Glomerular endothelial cell (primary cell): ENCODE results near the gene CDK19. TPM values are rescaled to one million over a fixed set of nuclear protein-coding genes. Genes with fewer than 3 reads are reported as not detected.

Experiments
- DNase-seq: peaks from one replicate; pipeline ENCODE4 v3.0.0-alpha.2; 2011; ENCODE audit warnings: low read depth, low spot score; ENCODE audit errors: extremely low read depth
- total RNA-seq: library from RNA; depleted of rRNA; stranded (reverse); fragments of >200 nt; gene quantifications from 2 replicates; pipeline ENCODE4 v1.2.3, GENCODE V29; 2015

CDK19 gene
- total RNA-seq, 1 donor from 2014 or later = 13.1 TPM

DNA sequence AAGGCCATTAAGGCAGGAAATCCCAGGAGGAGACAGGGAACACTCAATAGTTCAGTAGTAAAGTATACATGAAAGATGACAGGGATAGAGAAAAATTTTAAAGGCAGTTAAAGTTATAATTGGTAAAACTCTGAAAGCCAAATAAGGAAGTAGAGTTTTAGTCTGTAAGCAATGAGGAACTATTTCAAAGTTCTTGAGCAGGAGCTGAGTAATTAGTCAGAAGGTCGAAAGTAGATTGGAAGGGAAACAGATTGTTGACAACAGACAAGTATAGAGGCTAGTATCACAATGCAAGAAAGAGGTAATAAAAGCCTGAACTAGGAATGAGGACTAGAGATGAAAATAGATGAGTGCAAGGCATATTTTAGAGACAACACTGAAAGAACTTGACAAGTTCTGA lies 150.3 kb downstream of the CDK19 start:
- DNase-seq = no peak

DNA sequence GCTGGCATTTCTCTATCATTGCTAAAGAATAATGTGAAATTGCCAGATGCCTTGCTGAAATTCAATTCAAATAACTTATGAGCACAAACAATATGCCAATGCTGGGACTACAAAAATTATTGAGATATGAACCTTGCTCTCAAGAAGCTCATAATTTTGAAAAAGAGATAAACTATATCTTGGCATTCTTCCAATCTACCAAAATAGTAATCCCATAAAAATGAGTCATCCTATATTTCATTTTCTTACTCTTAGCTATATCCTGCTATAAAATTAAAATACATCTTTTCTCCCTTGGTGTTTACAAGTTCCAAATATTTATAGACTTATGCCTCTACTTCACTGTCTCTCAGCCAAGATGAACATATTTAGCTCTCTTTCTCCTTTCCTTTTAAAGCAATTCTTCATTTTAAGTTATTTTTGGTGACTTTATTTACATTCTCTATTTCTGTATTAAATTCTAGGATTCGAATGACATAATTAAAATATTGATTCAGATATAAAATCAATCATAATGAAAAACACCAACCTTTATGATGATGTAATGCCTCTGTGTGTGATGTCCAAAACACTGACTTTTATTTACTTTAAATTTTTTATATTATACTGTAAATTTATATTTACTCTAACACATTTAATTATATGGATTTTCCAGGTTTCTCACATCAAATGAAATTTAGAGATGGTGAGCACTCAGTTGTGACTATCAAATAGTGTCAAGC lies 152.6 kb downstream of the CDK19 start:
- no peak for DNase-seq

DNA sequence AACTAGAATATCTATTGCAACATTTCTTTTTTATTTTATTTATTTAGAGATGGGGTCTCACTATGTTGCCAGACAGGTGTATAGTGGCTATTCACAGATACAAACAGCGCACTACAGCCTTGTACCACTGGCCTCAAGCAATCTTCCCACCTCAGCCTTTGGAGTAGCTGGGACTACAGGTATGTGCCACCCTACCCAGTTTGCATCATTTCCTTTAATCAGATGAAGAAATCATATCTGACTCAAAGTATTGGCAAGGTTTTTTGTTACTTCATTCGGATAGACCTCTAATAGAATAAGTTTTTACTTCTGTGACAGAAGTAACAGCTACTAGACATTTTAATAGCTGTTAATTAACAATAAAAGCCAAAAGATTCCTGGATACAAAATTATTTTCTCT lies 153.9 kb downstream of the CDK19 start:
- no peak for DNase-seq

DNA sequence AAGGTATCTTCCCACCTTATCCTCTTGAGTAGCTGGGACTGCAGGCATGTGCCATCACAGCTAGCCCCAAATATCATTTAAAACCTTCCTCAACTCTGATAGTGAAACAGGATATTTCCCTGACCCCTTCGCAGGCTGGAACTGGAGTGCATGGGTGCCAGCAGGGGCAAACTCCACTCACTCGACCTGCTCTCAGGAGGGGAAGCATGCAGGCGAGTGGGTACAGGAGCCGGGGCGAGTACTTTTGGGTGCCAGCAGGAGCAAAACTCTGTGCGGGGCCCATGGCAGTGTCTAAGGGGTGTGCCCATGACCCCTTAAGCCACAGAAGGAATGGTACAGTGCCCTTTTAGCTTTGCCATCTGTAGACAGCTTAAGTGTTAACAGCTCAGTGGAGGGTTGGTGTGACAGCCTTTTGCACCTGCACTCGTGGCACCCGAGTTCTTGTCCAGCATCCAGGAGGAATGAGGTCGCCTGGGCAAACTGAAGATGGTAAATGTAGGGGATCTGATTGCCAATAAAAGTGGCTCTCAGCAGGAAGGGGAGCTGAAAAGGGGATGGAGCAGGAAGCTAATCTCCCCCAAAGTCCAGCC lies 155.1 kb downstream of the CDK19 start:
- DNase-seq = no peak

DNA sequence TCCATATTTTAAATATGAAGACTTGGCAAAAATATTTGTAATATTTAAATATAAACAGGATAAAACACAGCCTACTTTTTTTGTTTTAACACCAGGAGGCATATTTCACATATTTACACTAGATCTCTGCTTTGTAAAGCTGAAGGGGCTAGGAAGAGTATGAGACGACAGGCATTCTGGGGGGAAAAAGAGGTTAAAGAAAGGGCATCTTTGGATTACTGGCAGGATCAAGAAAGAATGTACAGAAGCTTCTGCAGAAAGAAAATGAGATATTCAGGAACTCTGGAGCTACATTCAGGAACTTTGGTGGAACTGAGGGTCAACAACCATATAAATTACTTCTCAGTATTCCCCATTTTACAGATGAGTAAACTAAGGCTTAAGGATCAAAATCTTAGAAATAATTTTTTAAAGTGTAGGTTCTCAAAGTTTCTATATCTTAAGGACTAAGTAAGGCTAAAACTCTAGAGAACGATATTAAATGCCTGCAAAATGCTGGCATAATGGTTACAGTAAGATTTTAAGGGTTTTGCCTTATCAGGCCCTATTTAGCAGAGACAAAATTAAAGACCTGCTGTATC lies 156.5 kb downstream of the CDK19 start:
- no peak for DNase-seq

DNA sequence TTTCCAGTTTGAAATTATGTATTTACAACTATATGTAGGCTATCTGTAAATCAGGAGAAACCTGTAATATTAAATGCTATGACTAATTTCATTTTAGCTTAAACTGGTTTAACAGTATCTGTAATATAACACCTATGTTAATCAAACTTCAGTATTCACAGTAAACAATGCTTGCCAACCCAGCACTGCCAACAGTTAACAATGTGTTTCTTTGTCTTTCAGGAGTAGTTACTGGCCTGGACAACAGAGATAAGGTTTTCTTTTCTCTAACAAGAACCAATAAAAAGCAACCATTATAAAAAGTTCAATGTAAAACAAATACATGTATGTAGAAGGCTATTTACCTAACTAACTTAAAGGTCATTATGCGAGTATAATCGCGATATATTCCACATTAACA lies 158.8 kb downstream of the CDK19 start:
- no peak for DNase-seq

DNA sequence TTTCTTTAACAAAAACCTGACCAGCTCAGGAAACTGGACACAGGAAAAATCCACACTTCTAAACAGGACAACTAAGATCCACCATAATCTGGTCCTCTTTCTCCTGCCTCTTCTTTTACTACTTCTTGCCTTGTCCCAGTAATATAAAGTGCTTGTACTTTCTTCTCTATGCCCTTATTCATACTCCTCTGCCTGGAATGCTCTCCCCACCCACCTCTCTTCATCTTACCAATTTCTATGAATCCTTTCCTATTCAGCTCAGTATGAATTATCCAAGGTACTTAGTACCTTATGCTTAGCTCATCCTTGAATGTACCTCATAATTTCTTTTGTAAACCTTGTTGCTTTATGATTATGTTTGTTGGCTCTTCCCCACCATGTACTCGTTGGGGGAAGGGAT lies 159.4 kb downstream of the CDK19 start:
- no peak for DNase-seq

DNA sequence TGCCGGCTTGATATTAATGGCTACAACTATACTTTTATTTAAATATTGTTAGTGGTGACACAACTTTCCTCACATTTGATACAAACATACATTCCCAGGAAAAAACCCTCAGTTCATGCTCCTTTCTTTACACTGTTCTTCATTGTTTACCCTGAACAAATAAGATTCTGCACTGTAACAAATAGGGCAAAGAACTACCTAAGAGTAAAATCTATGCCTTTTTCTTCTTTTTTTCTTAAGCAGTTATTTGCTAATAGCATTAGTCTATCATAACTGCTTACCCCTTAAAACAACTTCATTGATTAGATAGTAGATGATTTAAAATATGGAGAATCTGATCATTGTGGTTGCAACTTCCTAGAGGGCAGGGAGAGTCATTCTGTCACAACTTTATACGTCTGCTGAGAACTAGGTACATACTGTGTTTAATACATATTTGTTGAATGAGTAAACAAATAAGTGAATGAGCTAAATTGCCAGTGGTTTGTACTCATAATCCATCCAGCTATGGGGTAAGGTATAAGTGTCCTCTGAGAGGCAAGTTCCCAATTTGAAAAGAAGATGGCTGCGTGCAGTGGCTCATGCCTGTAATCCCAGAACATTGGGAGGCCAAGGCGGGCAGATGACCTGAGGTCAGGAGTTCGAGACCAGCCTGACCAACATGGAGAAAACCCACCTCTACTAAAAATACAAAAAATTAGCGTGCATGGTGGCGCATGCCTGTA lies 161.0 kb downstream of the CDK19 start:
- DNase-seq = no peak

DNA sequence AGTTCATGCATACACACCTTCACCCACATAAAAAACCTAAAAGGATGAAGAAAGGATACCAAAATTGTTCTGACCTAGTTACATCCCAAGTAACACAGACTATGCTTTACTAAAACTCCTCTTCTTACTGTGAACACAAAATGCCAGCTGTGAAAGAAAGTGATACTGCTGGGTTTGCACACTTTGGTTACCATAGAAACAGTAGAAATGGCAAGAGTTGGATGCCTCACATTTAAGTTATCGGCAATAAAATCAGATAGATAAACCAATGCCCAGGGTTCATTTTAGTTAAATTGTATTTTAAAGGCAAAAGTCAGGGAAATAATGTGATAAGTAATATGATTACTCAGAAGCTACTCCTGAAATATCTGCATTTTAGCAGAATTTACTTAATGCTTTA lies 161.9 kb downstream of the CDK19 start:
- DNase-seq = no peak

DNA sequence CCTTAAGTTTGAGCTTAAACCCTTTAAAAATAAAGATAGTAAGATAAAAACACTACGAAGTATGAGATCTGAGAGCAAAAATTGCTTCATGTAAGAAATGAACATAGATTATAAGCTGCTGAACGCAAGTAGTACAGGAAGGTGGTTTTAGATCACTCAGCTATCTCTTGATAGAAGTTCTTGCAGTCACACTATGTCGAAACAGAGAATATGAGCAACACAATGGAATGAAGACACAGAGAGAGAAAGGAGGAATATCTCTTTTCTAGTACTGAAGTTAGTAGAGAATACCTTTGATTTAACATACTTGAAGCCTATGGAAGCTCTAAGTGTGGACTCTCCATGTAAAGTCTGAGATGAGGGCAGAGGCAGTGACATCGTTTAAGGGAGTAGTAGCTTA lies 162.7 kb downstream of the CDK19 start:
- DNase-seq = no peak

DNA sequence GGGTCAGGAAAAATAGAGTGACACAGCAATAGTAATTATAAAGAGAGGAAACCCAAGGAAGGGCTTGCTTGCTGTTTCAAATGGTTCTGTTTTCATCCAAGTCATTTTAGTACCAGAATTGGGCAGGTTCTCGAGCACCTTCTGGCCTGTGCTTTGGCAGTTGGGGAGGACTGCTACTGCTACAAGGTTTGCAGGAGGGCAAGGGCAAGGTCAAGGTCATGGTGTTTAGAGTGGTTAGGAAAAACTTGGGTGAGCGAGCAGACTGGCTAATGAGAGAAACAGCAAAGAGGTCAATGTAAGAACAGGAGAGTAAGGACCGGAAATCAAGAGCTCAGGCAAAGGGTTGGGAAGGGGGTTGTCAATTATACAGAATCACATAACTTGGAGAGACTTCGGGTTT lies 164.5 kb downstream of the CDK19 start:
- no peak for DNase-seq

DNA sequence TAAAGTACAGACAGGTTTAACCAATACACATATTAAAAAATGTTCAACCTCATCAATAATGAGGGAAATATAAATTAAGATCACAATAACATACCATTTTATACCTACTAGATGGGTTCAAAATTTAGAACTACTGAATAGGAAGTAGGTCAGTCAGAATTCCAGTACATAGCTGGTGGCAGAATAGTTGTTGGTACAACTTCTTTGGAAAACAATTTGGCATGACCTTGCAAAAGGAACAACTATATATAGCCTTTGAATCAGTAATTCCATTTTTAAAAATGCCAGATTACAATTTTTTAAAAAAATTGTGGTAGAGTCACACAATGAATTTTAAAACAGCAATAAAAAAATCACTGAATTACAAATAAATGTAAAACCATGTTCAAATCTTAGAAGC lies 165.6 kb downstream of the CDK19 start:
- DNase-seq = no peak

DNA sequence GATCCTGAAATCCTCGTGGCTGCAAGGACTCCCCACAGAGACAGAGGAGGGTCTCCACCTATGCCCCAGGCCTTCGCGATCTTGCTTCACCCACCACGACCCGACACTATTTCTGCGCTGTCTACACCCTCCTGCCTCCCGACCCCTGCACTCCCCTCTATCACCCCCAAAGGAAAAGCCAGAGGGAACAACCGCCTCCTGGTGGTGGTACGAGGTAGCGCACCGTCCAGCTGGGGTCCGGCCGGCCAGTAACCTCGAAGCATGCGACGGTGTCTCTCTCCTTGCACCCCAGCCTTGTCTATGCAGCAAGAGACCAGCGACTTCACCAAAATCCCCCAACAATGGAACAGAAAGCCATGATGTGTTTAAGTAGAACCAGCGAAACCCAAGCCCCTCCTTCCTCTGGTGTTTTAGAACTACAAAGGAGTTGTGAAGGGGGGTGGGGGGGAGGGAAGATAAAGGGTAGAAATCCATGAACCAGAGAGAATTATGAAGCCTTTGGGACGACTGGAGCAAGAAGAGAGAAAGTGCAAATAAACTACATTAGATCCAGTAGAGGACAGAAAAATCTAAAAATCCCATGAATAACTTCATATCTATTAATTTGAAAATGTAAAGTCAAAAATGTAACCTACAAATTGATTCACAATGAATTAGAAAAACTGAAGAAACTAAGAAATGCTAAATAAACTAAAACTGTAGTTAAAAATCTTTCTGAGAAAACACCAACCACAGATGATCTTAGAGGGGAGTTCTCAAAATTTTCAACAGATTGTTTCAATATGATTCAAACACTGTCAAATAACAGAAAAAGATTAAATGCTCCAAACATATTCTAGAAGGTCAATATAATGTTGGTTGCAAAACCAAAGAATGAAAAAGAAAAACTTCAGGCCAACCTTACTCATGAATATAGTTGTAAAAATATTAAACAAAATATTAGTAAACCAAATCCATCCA lies 168.0 kb downstream of the CDK19 start:
- no peak for DNase-seq

DNA sequence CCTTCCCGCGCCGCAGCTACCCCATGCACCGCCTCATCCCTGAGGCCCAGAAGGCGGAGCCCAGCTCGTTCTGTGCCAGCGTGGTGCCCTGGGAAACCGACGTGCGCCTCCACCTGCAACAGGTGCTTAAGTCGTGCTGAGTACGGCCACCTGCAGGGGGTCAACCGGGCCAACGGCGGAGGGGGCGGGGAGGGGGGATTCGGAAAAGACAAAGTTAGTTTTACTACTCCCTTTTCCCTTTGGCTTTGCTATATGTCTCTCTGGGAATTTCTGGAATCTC lies 168.9 kb downstream of the CDK19 start:
- DNase-seq = no peak

DNA sequence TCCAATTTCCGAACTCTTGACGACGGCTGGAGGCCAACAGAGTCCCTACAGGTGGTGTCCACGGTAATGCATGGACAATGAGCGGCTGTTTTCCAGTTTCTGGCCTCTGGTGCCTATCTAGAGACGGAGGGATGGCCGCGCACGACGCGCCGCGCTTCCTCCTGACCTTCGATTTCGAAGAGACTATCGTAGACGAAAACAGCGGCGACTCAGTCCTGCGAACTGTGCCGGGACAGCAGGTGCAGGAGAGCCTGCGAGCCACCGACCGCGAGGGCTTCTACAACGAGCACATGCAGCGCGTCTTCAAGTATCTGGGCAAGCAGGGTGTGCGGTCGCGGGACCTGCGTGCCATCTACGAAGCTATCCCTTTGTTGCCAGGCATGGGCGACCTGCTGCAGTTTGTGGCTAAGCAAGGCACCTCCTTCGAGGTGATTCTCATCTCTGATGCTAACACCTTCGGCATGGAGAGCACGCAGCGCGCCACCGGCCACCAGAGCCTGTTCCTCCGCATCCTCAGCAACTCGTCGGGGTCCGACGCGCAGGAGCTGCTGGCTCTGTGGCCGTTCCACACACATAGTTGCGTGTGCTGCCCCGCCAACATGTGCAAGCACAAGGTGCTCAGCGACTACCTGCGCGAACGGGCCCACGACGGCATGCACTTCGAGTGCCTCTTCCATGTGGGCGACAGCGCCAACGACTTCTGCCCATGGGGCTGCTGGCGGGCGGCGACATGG lies 169.4 kb downstream of the CDK19 start:
- no peak for DNase-seq

DNA sequence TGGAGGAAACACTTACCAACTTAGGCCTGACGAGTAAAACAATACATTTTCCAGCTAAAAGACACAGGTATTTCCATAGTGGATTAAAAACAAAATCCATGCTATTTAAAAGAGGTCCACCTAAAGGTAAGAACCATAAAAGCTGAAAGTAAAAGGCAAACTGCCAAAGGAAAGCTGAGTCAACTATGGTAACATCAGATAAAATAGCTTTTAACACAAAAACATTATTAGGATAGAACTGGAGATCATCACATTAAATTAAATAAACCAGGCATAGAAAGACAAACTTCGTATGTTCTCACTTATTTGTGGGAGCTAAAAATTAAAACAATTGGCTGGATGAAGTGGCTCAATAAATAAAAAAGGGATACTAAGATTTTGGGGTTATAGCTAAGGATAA lies 172.1 kb downstream of the CDK19 start:
- DNase-seq = no peak

DNA sequence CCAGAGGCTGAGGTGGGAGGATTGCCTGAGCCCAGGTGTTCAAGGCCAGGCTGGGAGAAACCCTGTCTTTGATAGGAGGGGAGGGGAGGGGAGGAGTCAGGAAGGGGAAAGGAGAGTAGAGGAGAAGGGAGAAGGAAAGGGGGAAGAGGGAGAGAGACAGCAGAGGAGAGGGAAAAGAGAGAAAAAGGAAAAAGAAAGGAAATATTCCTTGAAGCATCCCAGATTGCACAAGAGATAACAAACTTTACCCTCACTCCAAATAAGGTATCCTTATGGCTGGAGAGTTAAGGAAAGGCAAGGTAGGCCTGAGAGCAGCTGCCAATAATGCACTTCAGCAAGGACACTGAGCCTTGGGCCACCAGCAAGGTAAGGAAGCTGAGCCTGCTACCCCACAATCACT lies 172.6 kb downstream of the CDK19 start:
- no peak for DNase-seq

DNA sequence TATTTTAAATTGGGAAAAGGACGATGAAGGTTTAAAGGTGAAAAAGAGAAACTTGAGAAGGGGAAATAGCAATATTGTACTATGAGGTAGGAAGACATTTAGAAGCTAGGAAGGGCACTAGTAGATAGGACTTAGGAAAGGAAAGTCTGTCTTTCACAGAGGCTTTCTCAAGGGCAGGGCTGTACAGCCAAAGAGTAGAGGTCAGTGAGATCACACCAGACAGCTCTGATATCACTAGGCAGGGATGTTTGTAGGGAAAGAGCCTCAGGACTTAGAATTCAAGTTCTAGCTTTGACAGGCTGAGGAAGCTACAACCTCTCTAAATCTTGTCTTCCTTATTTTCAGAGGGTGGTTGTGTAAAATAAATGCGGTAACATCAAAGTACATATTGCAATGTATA lies 178.5 kb downstream of the CDK19 start:
- no peak for DNase-seq

DNA sequence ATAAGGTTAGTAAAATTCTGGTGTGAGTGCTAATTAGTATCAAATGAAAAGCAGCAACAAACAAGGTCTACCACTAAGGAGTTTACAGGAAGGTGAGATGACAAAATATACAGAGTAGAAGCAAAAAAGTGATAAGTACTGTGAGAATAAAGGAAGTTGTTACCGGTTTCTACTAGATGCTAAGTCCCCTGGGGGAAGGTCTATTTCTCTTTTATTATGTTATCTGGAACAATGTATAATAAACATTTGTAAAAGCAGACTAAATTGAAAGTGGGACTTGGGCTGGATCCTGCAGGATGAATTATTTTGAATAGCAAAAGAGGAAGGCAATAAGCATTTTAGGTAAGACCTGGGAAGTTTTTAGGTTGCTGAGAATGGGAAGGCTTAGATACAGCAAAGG lies 180.2 kb downstream of the CDK19 start:
- no peak for DNase-seq

DNA sequence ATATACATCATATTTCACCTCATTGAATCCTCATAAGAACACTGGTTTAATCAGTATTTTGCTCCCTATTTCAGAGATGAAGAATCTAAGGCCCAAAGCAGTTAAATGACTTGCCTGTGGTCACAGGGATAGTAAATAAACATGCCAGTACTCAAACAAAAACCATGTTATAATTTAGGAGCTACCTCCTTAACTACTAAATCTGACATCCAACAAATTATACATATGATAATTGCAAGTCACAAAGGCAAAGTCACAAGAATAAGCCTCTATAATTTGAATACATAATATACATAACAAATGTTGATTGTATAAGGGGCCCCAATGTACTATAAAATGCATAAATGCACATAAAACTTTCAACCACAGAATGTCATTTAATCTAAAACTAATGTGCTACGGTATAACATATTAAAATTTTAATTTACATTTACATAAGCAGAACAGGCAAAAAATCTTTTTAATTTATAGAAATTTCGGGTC lies 181.5 kb downstream of the CDK19 start:
- no peak for DNase-seq
